ENCODE measurements around the gene SP8. TPM values are rescaled to one million over a fixed set of nuclear protein-coding genes. Genes with fewer than 3 reads are reported as not detected.
A peak's percentile ranks its signal among the peaks of the same experiment; 100 is the strongest.

The SP8 gene
- total RNA-seq, 1 experiment from 2014 or later, result not detected

DNA sequence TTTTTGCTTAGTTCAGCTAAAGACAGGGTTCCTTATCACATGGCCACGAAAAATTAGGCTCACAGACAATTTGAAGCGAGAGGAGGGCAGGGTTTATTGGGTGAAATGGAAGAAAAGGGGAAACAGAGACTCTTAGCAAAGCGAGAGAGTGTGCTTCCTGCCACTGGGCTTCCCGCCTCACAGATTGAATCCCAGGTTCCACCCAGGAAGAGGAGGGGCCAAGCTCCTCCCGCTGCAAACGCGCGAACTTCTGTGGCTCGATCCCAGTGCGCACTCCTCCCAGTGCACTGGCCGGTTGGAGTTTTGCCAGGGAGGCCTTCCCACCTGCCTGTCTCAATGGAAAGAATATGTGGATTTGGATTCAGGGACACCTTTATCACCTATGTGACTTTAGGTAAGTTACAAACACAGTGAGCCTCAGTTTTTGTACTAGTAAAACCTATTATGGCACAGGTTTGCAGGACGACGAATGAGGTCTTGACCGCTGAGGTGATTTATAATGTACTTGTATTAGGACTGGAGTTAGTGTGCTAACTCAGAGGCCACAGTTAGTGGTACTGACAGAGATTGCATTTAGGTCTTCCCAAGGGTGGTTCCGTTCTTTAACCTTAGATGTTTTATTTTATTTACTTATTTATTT lies 48.5 kb upstream of the SP8 start:
- no peak overlapping the region for H3K27ac ChIP-seq (ENCODE audit: low read length)
- no peak overlapping the region for H3K4me3 ChIP-seq (ENCODE audit: low read depth in 2 of 2, low read length in 2 of 2)
- BruUV-seq (replicated peaks), result no TSS peak
- DNase-seq (ENCODE audit: low read depth, low spot score), result no peak
- H3K27me3 ChIP-seq (ENCODE audit: control insufficient read depth, insufficient read depth, low read length), result no peaks in the 10 kb centered on the region
- CTCF ChIA-PET, result no interaction called here
- TF ChIP-seq POLR2AphosphoS5 (IDR thresholded peaks at IDR 0.05; ENCODE audit: low read depth, low read length) (no peak), SIN3A (IDR thresholded peaks at IDR 0.05; ENCODE audit: borderline replicate concordance, insufficient read depth, low read depth, low read length) (no peak), TCF7L2 (IDR thresholded peaks at IDR 0.05; ENCODE audit: low read depth, low read length) (no peak)
- TF ChIP-seq, protein P1, sequence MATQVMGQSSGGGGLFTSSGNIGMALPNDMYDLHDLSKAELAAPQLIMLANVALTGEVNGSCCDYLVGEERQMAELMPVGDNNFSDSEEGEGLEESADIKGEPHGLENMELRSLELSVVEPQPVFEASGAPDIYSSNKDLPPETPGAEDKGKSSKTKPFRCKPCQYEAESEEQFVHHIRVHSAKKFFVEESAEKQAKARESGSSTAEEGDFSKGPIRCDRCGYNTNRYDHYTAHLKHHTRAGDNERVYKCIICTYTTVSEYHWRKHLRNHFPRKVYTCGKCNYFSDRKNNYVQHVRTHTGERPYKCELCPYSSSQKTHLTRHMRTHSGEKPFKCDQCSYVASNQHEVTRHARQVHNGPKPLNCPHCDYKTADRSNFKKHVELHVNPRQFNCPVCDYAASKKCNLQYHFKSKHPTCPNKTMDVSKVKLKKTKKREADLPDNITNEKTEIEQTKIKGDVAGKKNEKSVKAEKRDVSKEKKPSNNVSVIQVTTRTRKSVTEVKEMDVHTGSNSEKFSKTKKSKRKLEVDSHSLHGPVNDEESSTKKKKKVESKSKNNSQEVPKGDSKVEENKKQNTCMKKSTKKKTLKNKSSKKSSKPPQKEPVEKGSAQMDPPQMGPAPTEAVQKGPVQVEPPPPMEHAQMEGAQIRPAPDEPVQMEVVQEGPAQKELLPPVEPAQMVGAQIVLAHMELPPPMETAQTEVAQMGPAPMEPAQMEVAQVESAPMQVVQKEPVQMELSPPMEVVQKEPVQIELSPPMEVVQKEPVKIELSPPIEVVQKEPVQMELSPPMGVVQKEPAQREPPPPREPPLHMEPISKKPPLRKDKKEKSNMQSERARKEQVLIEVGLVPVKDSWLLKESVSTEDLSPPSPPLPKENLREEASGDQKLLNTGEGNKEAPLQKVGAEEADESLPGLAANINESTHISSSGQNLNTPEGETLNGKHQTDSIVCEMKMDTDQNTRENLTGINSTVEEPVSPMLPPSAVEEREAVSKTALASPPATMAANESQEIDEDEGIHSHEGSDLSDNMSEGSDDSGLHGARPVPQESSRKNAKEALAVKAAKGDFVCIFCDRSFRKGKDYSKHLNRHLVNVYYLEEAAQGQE (IDR thresholded peaks at IDR 0.05; ENCODE audit: insufficient read depth in 1 of 2, low read depth in 2 of 2, low read length in 1 of 2), result no peak
- TF ChIP-seq, protein P2, sequence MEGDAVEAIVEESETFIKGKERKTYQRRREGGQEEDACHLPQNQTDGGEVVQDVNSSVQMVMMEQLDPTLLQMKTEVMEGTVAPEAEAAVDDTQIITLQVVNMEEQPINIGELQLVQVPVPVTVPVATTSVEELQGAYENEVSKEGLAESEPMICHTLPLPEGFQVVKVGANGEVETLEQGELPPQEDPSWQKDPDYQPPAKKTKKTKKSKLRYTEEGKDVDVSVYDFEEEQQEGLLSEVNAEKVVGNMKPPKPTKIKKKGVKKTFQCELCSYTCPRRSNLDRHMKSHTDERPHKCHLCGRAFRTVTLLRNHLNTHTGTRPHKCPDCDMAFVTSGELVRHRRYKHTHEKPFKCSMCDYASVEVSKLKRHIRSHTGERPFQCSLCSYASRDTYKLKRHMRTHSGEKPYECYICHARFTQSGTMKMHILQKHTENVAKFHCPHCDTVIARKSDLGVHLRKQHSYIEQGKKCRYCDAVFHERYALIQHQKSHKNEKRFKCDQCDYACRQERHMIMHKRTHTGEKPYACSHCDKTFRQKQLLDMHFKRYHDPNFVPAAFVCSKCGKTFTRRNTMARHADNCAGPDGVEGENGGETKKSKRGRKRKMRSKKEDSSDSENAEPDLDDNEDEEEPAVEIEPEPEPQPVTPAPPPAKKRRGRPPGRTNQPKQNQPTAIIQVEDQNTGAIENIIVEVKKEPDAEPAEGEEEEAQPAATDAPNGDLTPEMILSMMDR (IDR thresholded peaks at IDR 0.05), result no peak
- POLR2A ChIA-PET, result no interaction called here
- H3K36me3 ChIP-seq (ENCODE audit: control insufficient read depth, insufficient read depth, low read length), result no peaks in the 10 kb centered on the region
- intact Hi-C loops (cut with micrococcal nuclease; ENCODE audit: unreplicated experiment) (no loop called here), in situ Hi-C loops (cut with HindIII; ENCODE audit: low pct_unique_long_range_greater_than_20kb, low sequenced_read_pairs) (no loop called here)
- H3K4me1 ChIP-seq (ENCODE audit: control insufficient read depth, insufficient read depth, low read length), result no peaks in the 10 kb centered on the region
- no peak for ATAC-seq
- no peaks in the 10 kb centered on the region for H3K9me3 ChIP-seq (ENCODE audit: control insufficient read depth, insufficient read depth, low read depth, low read length)

DNA sequence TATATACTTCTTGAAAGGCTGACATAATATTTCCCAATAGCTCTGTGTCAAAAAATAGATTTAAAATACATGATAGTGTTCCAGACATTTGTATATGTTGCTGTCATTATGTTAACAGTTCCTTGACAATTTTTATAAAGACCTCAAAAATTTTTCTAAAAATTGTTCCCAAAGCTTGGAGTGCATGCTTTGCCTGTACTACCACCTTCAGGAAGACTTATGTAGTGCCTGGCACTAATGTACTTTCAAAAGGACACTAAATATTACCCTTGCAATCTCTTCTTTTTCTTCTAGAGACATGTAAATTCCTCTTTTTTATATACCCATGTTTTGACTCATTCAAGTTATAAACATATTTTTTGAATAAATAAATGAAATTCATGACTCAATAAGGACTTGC lies 48.0 kb upstream of the SP8 start:
- Histone ChIP-seq H3K9me3 (ENCODE audit: control insufficient read depth, insufficient read depth, low read depth, low read length) (no peaks in the 10 kb centered on the region), H3K4me1 (ENCODE audit: control insufficient read depth, insufficient read depth, low read length) (no peaks in the 10 kb centered on the region), H3K4me3 (ENCODE audit: low read depth in 2 of 2, low read length in 2 of 2) (no peak overlapping the region), H3K36me3 (ENCODE audit: control insufficient read depth, insufficient read depth, low read length) (no peaks in the 10 kb centered on the region), H3K27me3 (ENCODE audit: control insufficient read depth, insufficient read depth, low read length) (no peaks in the 10 kb centered on the region), H3K27ac (ENCODE audit: low read length) (no peak overlapping the region)
- TF ChIP-seq POLR2AphosphoS5 (IDR thresholded peaks at IDR 0.05; ENCODE audit: low read depth, low read length), result no peak
- TF ChIP-seq, protein P2 (IDR thresholded peaks at IDR 0.05), result peak; percentile 54; the same call in 1 of the 2 replicates
- TF ChIP-seq TCF7L2 (IDR thresholded peaks at IDR 0.05; ENCODE audit: low read depth, low read length), result no peak
- no peak for TF ChIP-seq SIN3A (IDR thresholded peaks at IDR 0.05; ENCODE audit: borderline replicate concordance, insufficient read depth, low read depth, low read length)
- TF ChIP-seq, protein P1 (IDR thresholded peaks at IDR 0.05; ENCODE audit: insufficient read depth in 1 of 2, low read depth in 2 of 2, low read length in 1 of 2), result no peak
- no TSS peak for BruUV-seq (replicated peaks)
- in situ Hi-C loops (cut with HindIII; ENCODE audit: low pct_unique_long_range_greater_than_20kb, low sequenced_read_pairs), result no loop called here
- DNase-seq (ENCODE audit: low read depth, low spot score), result no peak
- ChIA-PET POLR2A (no interaction called here), CTCF (no interaction called here)
- ATAC-seq, result no peak
- intact Hi-C loops (cut with micrococcal nuclease; ENCODE audit: unreplicated experiment), result no loop called here
